ENCODE measurements around the gene KRT4.

DNA sequence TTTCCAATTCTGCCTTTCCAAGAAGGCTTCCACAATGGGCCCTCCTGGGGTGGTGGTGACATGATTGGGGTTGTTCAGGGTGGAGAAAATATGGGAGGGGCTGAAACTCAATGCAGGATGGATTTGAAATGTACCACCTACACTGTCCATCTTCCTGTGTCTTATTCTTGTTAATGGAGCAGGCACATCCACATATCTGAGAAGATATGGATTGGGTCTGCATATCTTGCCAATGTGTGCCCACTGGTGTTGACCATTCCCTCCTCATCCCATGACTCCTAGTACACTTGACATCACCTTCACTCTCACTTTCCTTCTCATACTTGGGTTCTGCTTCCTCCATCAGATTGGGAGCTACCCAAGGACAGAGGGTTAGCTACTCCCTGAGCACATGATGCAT is 44.0 kb downstream of the KRT4 start:
- TF ChIP-seq, protein P1, sequence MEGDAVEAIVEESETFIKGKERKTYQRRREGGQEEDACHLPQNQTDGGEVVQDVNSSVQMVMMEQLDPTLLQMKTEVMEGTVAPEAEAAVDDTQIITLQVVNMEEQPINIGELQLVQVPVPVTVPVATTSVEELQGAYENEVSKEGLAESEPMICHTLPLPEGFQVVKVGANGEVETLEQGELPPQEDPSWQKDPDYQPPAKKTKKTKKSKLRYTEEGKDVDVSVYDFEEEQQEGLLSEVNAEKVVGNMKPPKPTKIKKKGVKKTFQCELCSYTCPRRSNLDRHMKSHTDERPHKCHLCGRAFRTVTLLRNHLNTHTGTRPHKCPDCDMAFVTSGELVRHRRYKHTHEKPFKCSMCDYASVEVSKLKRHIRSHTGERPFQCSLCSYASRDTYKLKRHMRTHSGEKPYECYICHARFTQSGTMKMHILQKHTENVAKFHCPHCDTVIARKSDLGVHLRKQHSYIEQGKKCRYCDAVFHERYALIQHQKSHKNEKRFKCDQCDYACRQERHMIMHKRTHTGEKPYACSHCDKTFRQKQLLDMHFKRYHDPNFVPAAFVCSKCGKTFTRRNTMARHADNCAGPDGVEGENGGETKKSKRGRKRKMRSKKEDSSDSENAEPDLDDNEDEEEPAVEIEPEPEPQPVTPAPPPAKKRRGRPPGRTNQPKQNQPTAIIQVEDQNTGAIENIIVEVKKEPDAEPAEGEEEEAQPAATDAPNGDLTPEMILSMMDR (IDR thresholded peaks at IDR 0.05; ENCODE audit: poor library complexity), result no peak
- TF ChIP-seq EZH2phosphoT487 (IDR thresholded peaks at IDR 0.05; ENCODE audit: low read depth, severe bottlenecking, unreplicated experiment), result no peak
